WTC11 (cell line): ENCODE data around the gene CFAP206. TPM values are rescaled to one million over a fixed set of nuclear protein-coding genes. Genes with fewer than 3 reads are reported as not detected.

Source experiments
- ATAC-seq: fragments of 200-7000 bp; cut with Tn5 transposase; 2 replicates; pipeline ENCODE4 v1.10.0; 2021; ENCODE audit warnings: mild to moderate bottlenecking, moderate library complexity
- CTCF ChIA-PET: fragments of 300-600 bp; sonication (Branson Sonifier 250); formaldehyde crosslinking; loops from one replicate; lab custom pipeline; 2021; ENCODE audit warnings: antibody characterized with exemption; lab: Charles Lee
- POLR2A ChIA-PET: fragments of 350-600 bp; sonication (Branson Sonifier 250); formaldehyde crosslinking; loops from one replicate; lab custom pipeline; 2021; ENCODE audit warnings: antibody characterized with exemption; lab: Charles Lee
- DNase-seq: peaks from one replicate; pipeline ENCODE4 v3.0.0; 2021; ENCODE audit warnings: low spot score
- H3K27ac Mint-ChIP-seq: 2 replicates; pipeline ENCODE4 v1.8.0; 2021; ENCODE audit warnings: mixed read lengths
- H3K27me3 Mint-ChIP-seq: 2 replicates; pipeline ENCODE4 v1.8.0; 2021; ENCODE audit warnings: low read depth, mild to moderate bottlenecking, moderate library complexity, mixed read lengths
- H3K36me3 Mint-ChIP-seq: 2 replicates; pipeline ENCODE4 v1.8.0; 2021; ENCODE audit warnings: mixed read lengths
- H3K4me1 Mint-ChIP-seq: 2 replicates; pipeline ENCODE4 v1.8.0; 2022; ENCODE audit warnings: mixed read lengths
- H3K4me3 Mint-ChIP-seq: 2 replicates; pipeline ENCODE4 v1.8.0; 2021; ENCODE audit warnings: mild to moderate bottlenecking, moderate library complexity, mixed read lengths
- H3K9me3 Mint-ChIP-seq: 2 replicates; pipeline ENCODE4 v1.8.0; 2021; ENCODE audit warnings: mixed read lengths
- CBFB ChIP-seq: sonication (generic); formaldehyde crosslinking; IDR thresholded peaks from 2 replicates; pipeline ENCODE4 v1.8.1; 2022; ENCODE audit warnings: mild to moderate bottlenecking, low read depth, missing genetic modification reagents
- FOXK1 ChIP-seq: sonication (generic); formaldehyde crosslinking; IDR thresholded peaks from 2 replicates; pipeline ENCODE4 v1.8.0; 2022; ENCODE audit warnings: mild to moderate bottlenecking, moderate library complexity, missing genetic modification reagents
- FOXP1 ChIP-seq: sonication (generic); formaldehyde crosslinking; IDR thresholded peaks from 2 replicates; pipeline ENCODE4 v1.8.0; 2022; ENCODE audit warnings: missing genetic modification reagents, mild to moderate bottlenecking, moderate library complexity, borderline replicate concordance
- JAZF1 ChIP-seq: fragments of 250-450 bp; sonication (Bioruptor Pico); IDR thresholded peaks from 2 replicates; pipeline ENCODE4 v1.9.0; 2021; ENCODE audit warnings: moderate library complexity, mild to moderate bottlenecking, inconsistent platforms
- NR3C1 ChIP-seq: sonication (generic); formaldehyde crosslinking; conservative IDR thresholded peaks from 2 replicates; pipeline ENCODE4 v1.8.1; 2023; ENCODE audit warnings: low read depth, mild to moderate bottlenecking, missing genetic modification reagents
- TEAD1 ChIP-seq: sonication (generic); formaldehyde crosslinking; IDR thresholded peaks from 2 replicates; pipeline ENCODE4 v1.8.0; 2022; ENCODE audit warnings: mild to moderate bottlenecking, missing genetic modification reagents
- TEAD4 ChIP-seq: sonication (generic); formaldehyde crosslinking; IDR thresholded peaks from 2 replicates; pipeline ENCODE4 v1.8.0; 2022; ENCODE audit warnings: mild to moderate bottlenecking, missing genetic modification reagents
- ZNF263 ChIP-seq: sonication (generic); formaldehyde crosslinking; IDR thresholded peaks from 2 replicates; pipeline ENCODE4 v1.8.1; 2022; ENCODE audit warnings: low read depth, mild to moderate bottlenecking, moderate library complexity, missing genetic modification reagents
- ZNF423 ChIP-seq: fragments of 250-450 bp; sonication (Bioruptor Pico); IDR thresholded peaks from 2 replicates; pipeline ENCODE4 v2.1.2; 2022; ENCODE audit warnings: mild to moderate bottlenecking, moderate library complexity
- total RNA-seq: library from RNA; stranded (reverse); gene quantifications from 3 replicates; pipeline ENCODE4 v1.2.3, GENCODE V29; 2021
- TF ChIP-seq, protein P1 (sequence below): sonication (generic); formaldehyde crosslinking; IDR thresholded peaks from 2 replicates; pipeline ENCODE4 v1.8.0; 2023; ENCODE audit warnings: mild to moderate bottlenecking, missing genetic modification reagents
- TF ChIP-seq, protein P2 (sequence below): fragments of 200-600 bp; IDR thresholded peaks from 2 replicates; pipeline ENCODE4 v1.8.0; 2022; ENCODE audit warnings: antibody characterized with exemption
- TF ChIP-seq, protein P3 (sequence below): fragments of 250-450 bp; sonication (Bioruptor Pico); IDR thresholded peaks from 2 replicates; pipeline ENCODE4 v2.1.2; 2022; ENCODE audit warnings: mild to moderate bottlenecking, moderate library complexity
- TF ChIP-seq, protein P4 (sequence below): sonication (generic); formaldehyde crosslinking; IDR thresholded peaks from 2 replicates; pipeline ENCODE4 v1.8.1; 2022; ENCODE audit warnings: mild to moderate bottlenecking, missing genetic modification reagents, moderate library complexity, borderline replicate concordance
- TF ChIP-seq, protein P5 (sequence below): fragments of 250-450 bp; sonication (Bioruptor Pico); IDR thresholded peaks from 2 replicates; pipeline ENCODE4 v1.8.0; 2021; ENCODE audit warnings: mild to moderate bottlenecking

CFAP206 gene
- total RNA-seq, 1 experiment from 2014 or later: not detected

DNA sequence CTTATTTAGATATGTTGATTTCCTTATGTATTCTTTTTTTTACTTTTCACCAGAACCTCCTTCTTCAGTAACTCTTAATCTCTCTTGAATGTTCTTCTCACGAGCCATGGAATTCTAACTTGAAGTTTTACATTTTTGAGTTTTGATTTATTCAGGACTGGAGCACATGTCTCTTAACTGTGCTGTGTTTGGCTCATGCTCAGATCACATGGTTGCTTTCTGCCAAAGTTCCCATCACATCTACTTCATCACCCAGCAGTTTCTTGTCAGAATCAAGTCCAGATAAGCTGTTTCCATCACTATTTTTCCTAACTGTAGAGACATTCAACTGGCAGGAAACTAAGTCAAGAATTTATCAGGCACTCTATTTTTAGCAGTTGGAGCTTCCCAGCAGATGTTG, 96.7 kb downstream of the CFAP206 start:
- DNase-seq (no peak), ATAC-seq (no peak)
- no peak overlapping the region for H3K4me3 Mint-ChIP-seq
- H3K27me3 Mint-ChIP-seq: no peaks in the 10 kb centered on the region
- no peaks in the 10 kb centered on the region for H3K9me3 Mint-ChIP-seq
- TF ChIP-seq, protein P1, sequence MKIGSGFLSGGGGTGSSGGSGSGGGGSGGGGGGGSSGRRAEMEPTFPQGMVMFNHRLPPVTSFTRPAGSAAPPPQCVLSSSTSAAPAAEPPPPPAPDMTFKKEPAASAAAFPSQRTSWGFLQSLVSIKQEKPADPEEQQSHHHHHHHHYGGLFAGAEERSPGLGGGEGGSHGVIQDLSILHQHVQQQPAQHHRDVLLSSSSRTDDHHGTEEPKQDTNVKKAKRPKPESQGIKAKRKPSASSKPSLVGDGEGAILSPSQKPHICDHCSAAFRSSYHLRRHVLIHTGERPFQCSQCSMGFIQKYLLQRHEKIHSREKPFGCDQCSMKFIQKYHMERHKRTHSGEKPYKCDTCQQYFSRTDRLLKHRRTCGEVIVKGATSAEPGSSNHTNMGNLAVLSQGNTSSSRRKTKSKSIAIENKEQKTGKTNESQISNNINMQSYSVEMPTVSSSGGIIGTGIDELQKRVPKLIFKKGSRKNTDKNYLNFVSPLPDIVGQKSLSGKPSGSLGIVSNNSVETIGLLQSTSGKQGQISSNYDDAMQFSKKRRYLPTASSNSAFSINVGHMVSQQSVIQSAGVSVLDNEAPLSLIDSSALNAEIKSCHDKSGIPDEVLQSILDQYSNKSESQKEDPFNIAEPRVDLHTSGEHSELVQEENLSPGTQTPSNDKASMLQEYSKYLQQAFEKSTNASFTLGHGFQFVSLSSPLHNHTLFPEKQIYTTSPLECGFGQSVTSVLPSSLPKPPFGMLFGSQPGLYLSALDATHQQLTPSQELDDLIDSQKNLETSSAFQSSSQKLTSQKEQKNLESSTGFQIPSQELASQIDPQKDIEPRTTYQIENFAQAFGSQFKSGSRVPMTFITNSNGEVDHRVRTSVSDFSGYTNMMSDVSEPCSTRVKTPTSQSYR: no peak
- TF ChIP-seq CBFB (CRISPR knock-in tag): no peak
- no peak for TF ChIP-seq NR3C1 (CRISPR knock-in tag)
- TF ChIP-seq FOXP1 (CRISPR knock-in tag): no peak
- TF ChIP-seq, protein P2, sequence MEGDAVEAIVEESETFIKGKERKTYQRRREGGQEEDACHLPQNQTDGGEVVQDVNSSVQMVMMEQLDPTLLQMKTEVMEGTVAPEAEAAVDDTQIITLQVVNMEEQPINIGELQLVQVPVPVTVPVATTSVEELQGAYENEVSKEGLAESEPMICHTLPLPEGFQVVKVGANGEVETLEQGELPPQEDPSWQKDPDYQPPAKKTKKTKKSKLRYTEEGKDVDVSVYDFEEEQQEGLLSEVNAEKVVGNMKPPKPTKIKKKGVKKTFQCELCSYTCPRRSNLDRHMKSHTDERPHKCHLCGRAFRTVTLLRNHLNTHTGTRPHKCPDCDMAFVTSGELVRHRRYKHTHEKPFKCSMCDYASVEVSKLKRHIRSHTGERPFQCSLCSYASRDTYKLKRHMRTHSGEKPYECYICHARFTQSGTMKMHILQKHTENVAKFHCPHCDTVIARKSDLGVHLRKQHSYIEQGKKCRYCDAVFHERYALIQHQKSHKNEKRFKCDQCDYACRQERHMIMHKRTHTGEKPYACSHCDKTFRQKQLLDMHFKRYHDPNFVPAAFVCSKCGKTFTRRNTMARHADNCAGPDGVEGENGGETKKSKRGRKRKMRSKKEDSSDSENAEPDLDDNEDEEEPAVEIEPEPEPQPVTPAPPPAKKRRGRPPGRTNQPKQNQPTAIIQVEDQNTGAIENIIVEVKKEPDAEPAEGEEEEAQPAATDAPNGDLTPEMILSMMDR: no peak
- no peak for TF ChIP-seq FOXK1 (CRISPR knock-in tag)
- TF ChIP-seq, protein P3, sequence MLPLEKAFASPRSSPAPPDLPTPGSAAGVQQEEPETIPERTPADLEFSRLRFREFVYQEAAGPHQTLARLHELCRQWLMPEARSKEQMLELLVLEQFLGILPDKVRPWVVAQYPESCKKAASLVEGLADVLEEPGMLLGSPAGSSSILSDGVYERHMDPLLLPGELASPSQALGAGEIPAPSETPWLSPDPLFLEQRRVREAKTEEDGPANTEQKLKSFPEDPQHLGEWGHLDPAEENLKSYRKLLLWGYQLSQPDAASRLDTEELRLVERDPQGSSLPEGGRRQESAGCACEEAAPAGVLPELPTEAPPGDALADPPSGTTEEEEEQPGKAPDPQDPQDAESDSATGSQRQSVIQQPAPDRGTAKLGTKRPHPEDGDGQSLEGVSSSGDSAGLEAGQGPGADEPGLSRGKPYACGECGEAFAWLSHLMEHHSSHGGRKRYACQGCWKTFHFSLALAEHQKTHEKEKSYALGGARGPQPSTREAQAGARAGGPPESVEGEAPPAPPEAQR (CRISPR knock-in tag): no peak
- TF ChIP-seq, protein P4, sequence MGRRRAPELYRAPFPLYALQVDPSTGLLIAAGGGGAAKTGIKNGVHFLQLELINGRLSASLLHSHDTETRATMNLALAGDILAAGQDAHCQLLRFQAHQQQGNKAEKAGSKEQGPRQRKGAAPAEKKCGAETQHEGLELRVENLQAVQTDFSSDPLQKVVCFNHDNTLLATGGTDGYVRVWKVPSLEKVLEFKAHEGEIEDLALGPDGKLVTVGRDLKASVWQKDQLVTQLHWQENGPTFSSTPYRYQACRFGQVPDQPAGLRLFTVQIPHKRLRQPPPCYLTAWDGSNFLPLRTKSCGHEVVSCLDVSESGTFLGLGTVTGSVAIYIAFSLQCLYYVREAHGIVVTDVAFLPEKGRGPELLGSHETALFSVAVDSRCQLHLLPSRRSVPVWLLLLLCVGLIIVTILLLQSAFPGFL: no peak
- no peak for TF ChIP-seq TEAD4
- no peak for TF ChIP-seq TEAD1
- no peak for TF ChIP-seq ZNF423
- TF ChIP-seq, protein P5, sequence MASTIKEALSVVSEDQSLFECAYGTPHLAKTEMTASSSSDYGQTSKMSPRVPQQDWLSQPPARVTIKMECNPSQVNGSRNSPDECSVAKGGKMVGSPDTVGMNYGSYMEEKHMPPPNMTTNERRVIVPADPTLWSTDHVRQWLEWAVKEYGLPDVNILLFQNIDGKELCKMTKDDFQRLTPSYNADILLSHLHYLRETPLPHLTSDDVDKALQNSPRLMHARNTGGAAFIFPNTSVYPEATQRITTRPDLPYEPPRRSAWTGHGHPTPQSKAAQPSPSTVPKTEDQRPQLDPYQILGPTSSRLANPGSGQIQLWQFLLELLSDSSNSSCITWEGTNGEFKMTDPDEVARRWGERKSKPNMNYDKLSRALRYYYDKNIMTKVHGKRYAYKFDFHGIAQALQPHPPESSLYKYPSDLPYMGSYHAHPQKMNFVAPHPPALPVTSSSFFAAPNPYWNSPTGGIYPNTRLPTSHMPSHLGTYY: no peak
- no peak for TF ChIP-seq ZNF263
- TF ChIP-seq JAZF1 (CRISPR knock-in tag): no peak
- no peaks in the 10 kb centered on the region for H3K4me1 Mint-ChIP-seq
- ChIA-PET POLR2A (interaction anchor here (0.6 kb wide), 1 partner anchor 96 kb away, joined by 4 read pairs; no protein-coding TSS in a partner anchor), CTCF (no interaction called here)
- H3K27ac Mint-ChIP-seq: 0 out of 2 replicates have a peak overlapping the region, but pooled peaks have one; percentile 59
- H3K36me3 Mint-ChIP-seq: no peaks in the 10 kb centered on the region

Other genes with a start within 250 kb of the CFAP206 start
- gene SMIM8, start 85.4 kb upstream of the CFAP206 start, total RNA-seq: 9.3 to 11.2 TPM (median 10.8 TPM) in 3 replicates
- 0.61 to 1.4 TPM (median 0.73 TPM) in 3 replicates for gene GJB7, start 78.7 kb upstream of the CFAP206 start, total RNA-seq
- 1.2 to 2.0 TPM (median 1.9 TPM) in 3 replicates for gene C6orf163, start 63.2 kb upstream of the CFAP206 start, total RNA-seq
- 6.4 to 10.5 TPM (median 9.3 TPM) in 3 replicates for gene SLC35A1, start 65.0 kb downstream of the CFAP206 start, total RNA-seq
- gene RARS2, start 182.0 kb downstream of the CFAP206 start, total RNA-seq: 31.8 to 33.3 TPM (median 32.9 TPM) in 3 replicates
- 46.7 to 50.7 TPM (median 48.4 TPM) in 3 replicates for gene ORC3, start 182.2 kb downstream of the CFAP206 start, total RNA-seq